ENCODE results near the gene BPIFA3. TPM values are rescaled to one million over a fixed set of nuclear protein-coding genes. Genes with fewer than 3 reads are reported as not detected.

BPIFA3 gene
- total and polyA plus RNA-seq, 8 donors, result not detected

- H3K9me3 ChIP-seq, result no peaks in the 10 kb centered on the region
- no peak overlapping the region for H3K4me3 ChIP-seq
- no peak overlapping the region for H3K27ac ChIP-seq
- H3K27me3 ChIP-seq, result no peaks in the 10 kb centered on the region
- no peaks in the 10 kb centered on the region for H3K4me1 ChIP-seq
- H3K36me3 ChIP-seq, result no peaks in the 10 kb centered on the region
- TF ChIP-seq POLR2AphosphoS5 (IDR thresholded peaks at IDR 0.05), result no peak
- TF ChIP-seq POLR2A (IDR thresholded peaks at IDR 0.05), result no peak
- no peak for TF ChIP-seq CTCF (IDR thresholded peaks at IDR 0.05)
- TF ChIP-seq EP300 (IDR thresholded peaks at IDR 0.05), result no peak
- no peak for DNase-seq
- 61 to 80% (median 74%) methylated on average over 2 to 3 of the region's 3 CpGs for WGBS, 5 donors
- intact Hi-C loops (cut with DNase I; ENCODE audit: low total_unique reads), result loop anchor here (10.0 kb wide), 1 partner anchor 59 kb away; no protein-coding TSS in a partner anchor
These were observed 28.9 kb downstream of the BPIFA3 start for GRCh38 chr20:33246077-33246476.

GRCh38 chr20:33249456-33249855 is 32.3 kb downstream of the BPIFA3 start:
- Histone ChIP-seq H3K27me3 (no peaks in the 10 kb centered on the region), H3K9me3 (peaks cover 0 to 3% (median 0%) of the 10 kb centered on the region in 4 donors), H3K4me1 (no peaks in the 10 kb centered on the region), H3K36me3 (no peaks in the 10 kb centered on the region), H3K27ac (no peak overlapping the region), H3K4me3 (no peak overlapping the region)
- intact Hi-C loops (cut with DNase I; ENCODE audit: low total_unique reads), result loop anchor here (10.0 kb wide), 1 partner anchor 55 kb away; no protein-coding TSS in a partner anchor
- 86 to 93% (median 91%) methylated on average over 1 of the region's 1 CpG for WGBS, 5 donors
- no peak for DNase-seq
- TF ChIP-seq EP300 (IDR thresholded peaks at IDR 0.05), result no peak
- TF ChIP-seq CTCF (IDR thresholded peaks at IDR 0.05), result no peak
- TF ChIP-seq POLR2AphosphoS5 (IDR thresholded peaks at IDR 0.05), result no peak
- no peak for TF ChIP-seq POLR2A (IDR thresholded peaks at IDR 0.05)

GRCh38 chr20:33250666-33251065 is 33.5 kb downstream of the BPIFA3 start:
- 45 to 68% (median 58%) methylated on average over 2 of the region's 2 CpGs for WGBS, 5 donors

GRCh38 chr20:33251496-33251895 is 34.3 kb downstream of the BPIFA3 start:
- intact Hi-C loops (cut with DNase I; ENCODE audit: low total_unique reads), result no loop called here
- DNase-seq, result no peak
- 63 to 71% (median 70%) methylated on average over 3 of the region's 3 CpGs for WGBS, 5 donors

More at GRCh38 chr20:33250666-33251065, 33.5 kb downstream of the BPIFA3 start:
- TF ChIP-seq POLR2A (IDR thresholded peaks at IDR 0.05) (no peak), POLR2AphosphoS5 (IDR thresholded peaks at IDR 0.05) (no peak), CTCF (IDR thresholded peaks at IDR 0.05) (no peak), EP300 (IDR thresholded peaks at IDR 0.05) (no peak)
- DNase-seq, result no peak
- H3K27me3 ChIP-seq, result no peaks in the 10 kb centered on the region
- peaks cover 0 to 7% (median 3%) of the 10 kb centered on the region in 4 donors for H3K9me3 ChIP-seq
- no peaks in the 10 kb centered on the region for H3K4me1 ChIP-seq
- no peak overlapping the region for H3K4me3 ChIP-seq
- H3K27ac ChIP-seq, result no peak overlapping the region
- intact Hi-C loops (cut with DNase I; ENCODE audit: low total_unique reads), result no loop called here
- H3K36me3 ChIP-seq, result no peaks in the 10 kb centered on the region

More at GRCh38 chr20:33251496-33251895, 34.3 kb downstream of the BPIFA3 start:
- Histone ChIP-seq H3K27ac (no peak overlapping the region), H3K9me3 (peaks cover 0 to 7% (median 3%) of the 10 kb centered on the region in 4 donors), H3K36me3 (no peaks in the 10 kb centered on the region), H3K4me1 (no peaks in the 10 kb centered on the region), H3K4me3 (no peak overlapping the region), H3K27me3 (no peaks in the 10 kb centered on the region)
- TF ChIP-seq POLR2AphosphoS5 (IDR thresholded peaks at IDR 0.05), result no peak
- no peak for TF ChIP-seq POLR2A (IDR thresholded peaks at IDR 0.05)
- TF ChIP-seq CTCF (IDR thresholded peaks at IDR 0.05), result no peak
- no peak for TF ChIP-seq EP300 (IDR thresholded peaks at IDR 0.05)

Measured in stomach (tissue), 9 donors.